H1 (cell line): ENCODE data around the gene CCDC71. TPM values are rescaled to one million over a fixed set of nuclear protein-coding genes. Genes with fewer than 3 reads are reported as not detected.

Source experiments
- JUND ChIP-seq: IDR thresholded peaks from 2 replicates; pipeline ENCODE4 v1.6.1; 2011; ENCODE audit warnings: mild to moderate bottlenecking, improper control_type of control experiment, low read length
- polyA plus RNA-seq, 7 experiments: library from polyadenylated mRNA; depleted of rRNA in 3 of 7; stranded (reverse) in 5 of 7; unstranded in 2 of 7; fragments of >200 nt in 5 of 7; fragments of 200-250 nt in 2 of 7; gene quantifications; 1 replicate in 5 of 7; 2 replicates in 1 of 7; 4 replicates in 1 of 7; pipeline versions ENCODE4 v1.2.1 to v1.2.3, GENCODE V29; 2011 to 2013; ENCODE audit warnings: missing spikeins in 2 of 7, mixed read lengths in 2 of 7
- total RNA-seq: library from RNA; stranded (reverse); fragmentation: NEBNext Ultra II Directional; extraction: Animal tissue kit (Norgen Biotek cat#: 25700); gene quantifications from 2 replicates; pipeline ENCODE4 v1.2.1, GENCODE V29; 2021

Gene CCDC71
- total and polyA plus RNA-seq, 2 of the 8 experiments (the other 6 are each of a cell fraction or from before 2014, with no cell fraction given) = 26.7 to 57.4 TPM

GRCh38 chr3:49131576-49131975 is 34.6 kb downstream of the CCDC71 start (continued):
- no peak for TF ChIP-seq JUND
